ENCODE results near the gene ZNRF2.
A peak's percentile ranks its signal among the peaks of the same experiment; 100 is the strongest.
"Not testable (repeated sequence)": the region's sequence is repeated elsewhere in the genome, so short reads cannot be mapped to it uniquely, and the experiment has no call there.

The ZNRF2 gene

DNA sequence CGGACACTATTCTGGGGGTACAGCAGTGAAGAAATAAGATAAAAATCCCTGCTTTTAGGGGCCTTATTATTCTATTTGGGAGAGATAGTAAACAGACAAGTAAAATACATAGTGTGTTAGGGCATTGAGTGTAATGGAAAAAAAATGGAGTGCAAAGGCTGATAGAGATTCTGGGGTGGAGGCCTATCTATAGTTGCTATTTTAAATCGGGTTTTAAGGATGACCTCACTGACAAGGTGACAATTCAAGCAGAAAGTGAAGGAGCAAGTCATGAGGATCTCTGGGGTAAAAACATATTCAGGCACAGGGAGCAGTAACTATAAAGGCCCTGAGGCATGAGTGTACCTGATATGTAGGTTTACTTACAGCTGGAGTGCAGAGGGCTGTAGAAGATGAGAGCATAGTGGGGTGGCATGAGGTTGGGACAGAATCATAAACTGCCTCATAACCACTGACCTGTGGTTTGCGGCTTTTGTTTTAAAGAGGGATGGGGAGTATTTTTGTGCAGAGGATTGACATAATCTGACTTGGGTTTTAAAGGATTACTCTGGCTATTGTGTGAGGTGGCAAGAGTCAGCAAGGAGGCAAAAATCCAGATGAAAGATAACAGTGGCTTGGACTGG is 8.1 kb downstream of the ZNRF2 start:
- DNase-seq = not testable (repeated sequence)

DNA sequence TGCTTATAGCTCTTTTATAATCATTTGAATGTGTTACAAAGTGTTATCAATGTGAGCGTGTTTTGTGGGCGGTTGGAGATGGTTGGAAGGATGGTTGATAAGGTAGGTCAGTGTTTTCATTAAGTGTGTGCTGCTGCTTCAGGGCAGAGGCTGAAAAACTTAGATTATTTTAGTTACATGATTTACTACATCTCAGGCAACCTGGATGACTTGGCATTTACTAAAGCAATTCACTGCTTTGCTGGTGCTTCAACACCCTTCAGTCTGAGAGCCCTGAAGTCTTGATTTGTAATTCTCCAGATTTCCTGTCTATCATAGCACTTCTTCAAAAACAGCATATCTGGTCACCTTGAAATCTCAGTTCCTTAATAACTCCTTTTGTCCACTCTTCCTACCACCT is 11.9 kb downstream of the ZNRF2 start:
- DNase-seq = not testable (repeated sequence)

DNA sequence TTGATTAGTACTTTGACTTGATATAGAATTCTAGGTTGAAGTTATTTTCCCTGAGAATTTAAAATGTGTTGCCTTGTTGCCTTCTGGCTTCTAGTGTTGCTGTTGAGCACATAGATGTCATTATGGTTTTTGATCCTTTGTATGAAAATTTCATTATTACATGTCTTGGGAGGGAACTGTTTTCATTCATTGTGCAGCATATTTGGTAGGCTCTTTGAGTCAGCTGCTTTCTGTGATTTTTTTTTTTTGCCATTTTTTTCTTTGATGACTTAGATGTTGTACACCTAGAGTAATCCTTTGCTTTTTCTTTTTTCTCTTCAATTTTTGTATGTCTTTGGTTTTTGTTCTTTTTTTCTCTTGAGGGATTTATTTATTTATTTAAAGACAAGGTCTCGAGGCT is 13.1 kb downstream of the ZNRF2 start:
- DNase-seq = not testable (repeated sequence)

DNA sequence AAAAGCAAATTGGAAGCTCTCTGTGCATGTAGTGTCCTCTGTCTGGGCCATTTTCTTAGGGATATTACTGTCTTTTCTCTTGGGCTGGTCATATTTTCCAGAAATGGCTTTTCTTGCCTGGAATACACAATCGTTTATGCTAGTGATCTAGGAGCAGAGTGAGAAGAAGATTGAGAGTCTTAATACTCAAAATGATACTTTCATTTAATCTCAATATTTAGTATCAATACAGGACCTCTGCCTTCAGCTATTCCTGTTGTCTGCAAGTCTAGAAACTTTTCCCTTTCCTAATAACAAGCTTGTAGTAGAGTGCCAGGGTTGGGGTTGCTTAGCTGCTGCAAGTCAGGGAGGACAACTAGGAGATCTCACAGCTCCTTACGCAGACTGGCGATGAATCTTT is 14.0 kb downstream of the ZNRF2 start:
- not testable (repeated sequence) for DNase-seq

DNA sequence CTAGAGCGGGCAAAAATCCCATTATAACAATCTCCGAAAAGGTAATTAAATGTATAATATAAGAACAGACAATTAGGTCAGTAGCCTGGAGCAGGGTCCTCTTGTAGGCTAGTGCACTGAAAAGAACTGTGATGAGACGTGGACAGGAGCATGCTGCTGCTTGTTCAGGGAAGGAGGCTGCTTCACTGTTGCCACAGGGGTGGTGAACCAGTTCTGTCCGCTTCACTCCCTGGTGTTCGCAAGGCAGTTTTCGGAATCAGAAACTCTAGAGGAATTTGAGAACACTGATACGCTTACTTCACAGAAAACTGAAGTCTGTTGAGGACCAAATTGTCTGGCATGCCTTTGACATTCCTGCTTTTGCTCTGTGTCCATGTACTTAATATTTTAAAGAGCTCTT is 17.4 kb downstream of the ZNRF2 start:
- no peak for DNase-seq

DNA sequence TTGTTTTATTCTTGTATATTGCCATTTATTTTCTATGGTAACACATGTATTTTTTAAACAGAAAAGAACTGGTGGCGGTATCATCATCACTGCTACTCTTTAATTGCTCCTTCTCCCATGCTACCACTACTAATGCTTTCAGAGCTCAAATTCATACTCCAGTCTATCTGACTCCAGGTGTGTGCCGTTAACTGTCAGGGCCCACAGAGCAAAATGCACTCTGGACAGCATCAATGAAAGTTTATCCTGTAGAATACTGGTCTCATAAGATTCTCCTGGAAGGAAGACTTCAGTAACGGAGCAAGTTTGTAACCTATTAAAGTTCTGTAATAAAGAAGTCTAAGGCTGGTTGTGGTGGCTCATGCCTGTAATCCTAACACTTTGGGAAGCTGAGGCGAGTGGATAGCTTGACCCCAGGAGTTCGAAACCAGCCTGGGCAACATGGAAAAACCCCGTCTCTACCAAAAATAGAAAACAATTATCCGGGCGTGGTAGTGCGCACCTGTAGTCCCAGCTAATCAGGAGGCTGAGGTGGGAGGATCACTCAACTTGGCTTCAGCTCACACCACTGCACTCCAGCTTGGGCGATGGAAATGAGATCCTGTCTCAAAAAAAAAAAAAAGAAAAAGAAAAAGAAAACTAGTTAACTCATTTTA is 18.4 kb downstream of the ZNRF2 start:
- no peak for DNase-seq

DNA sequence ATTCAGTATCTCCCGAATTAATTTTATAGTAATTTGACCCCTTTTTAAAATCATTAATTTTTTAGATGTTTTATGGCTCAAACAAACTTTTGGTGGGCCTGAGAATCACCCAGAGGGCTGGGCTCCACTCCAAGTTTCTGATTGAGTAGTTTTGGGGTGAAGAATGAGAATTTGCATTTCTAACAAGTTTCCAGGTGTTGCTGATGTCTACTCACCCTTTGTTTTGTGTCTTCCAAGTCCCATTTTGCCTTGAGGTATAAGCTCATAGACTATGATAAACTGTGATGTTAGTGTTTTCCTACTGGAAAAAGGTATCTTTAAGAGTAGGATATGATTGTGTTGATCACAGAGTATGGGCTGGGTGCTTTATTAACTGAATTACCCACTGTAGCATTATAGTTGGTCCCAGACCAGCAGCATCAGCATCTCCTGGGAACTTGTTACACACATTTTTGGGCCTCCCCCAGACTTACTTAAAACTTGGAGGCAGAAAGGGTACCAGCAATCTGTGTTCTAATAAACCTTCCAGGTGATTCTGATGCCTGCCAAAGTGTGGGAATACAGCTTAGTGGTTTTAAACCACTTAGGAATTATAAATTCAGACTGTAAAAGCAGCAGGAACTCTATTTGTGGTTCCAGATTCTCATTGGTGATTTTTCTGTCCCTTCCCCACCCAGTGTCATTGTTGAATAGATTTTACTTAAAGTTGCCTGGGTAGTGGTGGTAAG is 19.1 kb downstream of the ZNRF2 start:
- DNase-seq = no peak

DNA sequence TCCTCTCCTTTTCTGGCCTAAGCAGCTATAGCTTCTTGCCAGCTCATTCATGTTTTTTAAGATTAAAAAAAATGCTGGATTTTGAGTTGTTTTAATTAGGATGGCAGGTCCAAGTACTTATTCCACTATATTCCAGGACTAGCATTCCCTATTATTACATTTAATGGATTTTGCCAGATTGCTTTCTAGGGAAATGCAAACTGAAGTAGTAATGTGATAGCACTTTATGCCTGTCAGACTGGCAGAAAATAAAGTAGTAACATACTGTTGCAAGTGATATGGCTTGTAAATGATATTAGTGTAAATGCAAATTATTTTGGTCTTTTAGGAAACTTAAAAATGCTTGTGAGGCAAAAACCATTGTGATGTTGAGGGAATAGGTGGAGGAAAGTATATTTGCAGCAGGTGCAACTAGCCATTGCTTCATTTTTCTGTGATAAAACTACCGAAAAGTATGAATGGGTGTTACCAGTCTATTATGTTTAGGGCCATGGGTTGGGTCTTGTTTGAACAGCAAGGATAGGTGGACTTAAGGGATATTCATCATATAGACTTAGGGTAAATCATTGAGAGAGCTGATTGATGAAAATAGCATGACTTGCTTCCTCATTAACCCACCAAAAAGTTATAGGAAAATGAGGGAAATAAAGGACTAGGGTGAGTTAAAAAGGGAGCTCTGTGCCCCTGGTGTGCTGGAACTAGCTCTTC is 19.9 kb downstream of the ZNRF2 start:
- DNase-seq = no peak

DNA sequence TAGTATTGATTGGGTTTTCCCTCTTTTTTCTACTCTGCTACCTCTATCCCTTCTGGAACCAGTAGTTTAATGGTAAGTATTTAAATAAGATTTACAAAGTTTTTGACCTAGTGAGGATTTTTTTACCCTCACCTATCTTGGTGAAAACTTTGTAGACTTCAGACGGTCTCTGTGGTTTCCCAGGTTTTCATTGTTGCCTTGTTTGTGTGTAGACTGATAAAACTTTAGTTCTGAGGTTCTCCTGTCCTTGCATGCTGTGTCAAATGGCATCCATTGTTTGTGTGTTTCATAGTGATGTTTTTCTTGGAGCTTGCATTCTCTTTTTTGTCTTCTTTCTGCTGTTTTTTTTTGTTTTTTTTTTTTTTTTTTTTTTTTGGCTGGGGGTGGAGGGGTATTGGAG is 22.6 kb downstream of the ZNRF2 start:
- DNase-seq = no peak

DNA sequence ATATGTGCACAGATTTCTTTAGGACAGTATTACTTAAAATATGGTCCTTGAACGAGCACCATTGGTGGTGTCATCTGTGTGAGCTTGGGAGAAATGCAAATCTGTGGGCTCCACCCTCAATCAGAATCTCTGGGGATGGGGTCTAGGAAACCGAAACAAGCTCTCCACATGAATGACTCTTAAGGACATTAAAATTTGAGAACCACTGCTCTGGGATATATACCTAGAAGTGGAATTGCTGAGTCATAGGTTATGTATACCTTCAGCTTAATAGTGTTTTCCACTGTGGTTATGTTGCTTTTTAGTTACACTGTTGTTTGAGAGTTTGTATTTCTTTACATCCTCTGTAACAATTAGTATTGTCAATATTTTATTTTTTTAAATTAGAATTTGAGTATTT is 24.0 kb downstream of the ZNRF2 start:
- DNase-seq = peak; percentile 18

DNA sequence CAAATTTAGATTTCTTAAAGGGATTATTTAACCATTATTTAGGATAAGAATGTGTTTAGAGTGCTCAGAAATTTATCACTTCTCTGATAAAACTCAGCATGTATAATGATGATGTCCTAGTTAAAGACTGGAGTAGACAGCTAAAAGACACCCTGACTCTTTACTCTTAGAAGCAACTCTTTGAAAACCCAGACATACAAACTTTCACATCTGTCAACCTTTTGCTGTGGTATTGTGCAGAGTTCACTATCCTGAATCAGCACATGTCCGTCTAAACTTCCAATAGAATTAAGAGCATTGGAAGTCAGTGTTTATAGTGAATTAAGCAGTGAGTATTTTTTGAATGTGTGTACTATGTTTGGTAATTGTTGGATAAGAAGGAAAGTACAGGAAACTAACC is 24.9 kb downstream of the ZNRF2 start:
- DNase-seq = no peak

DNA sequence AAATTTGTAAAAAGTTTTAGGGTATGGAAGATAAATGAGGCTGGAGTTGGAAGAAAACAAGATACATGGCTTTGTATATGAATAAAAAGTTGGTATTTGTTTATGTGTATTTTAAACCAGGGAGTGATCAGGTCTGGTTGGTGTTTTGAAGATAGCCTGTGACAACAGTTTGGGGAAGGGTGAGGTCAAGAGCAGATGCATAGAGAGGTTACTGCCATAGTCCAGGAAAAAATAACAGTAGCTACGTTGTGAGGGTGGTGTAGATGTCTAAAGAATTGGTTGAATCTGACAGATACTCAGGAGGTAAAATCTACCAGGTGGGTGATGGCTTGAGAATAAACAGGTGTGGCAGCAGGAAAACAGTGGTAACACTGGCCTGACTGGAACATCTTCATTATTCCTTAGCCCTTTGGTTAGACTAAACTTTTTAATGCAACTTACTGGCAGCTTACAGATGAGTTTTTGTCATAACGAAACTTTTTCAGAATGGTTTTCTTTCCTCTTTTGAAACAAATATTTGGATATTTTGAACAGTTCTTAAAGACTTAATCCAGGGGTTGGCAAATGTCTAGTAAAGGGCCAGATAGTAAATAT is 25.5 kb downstream of the ZNRF2 start:
- DNase-seq = no peak

DNA sequence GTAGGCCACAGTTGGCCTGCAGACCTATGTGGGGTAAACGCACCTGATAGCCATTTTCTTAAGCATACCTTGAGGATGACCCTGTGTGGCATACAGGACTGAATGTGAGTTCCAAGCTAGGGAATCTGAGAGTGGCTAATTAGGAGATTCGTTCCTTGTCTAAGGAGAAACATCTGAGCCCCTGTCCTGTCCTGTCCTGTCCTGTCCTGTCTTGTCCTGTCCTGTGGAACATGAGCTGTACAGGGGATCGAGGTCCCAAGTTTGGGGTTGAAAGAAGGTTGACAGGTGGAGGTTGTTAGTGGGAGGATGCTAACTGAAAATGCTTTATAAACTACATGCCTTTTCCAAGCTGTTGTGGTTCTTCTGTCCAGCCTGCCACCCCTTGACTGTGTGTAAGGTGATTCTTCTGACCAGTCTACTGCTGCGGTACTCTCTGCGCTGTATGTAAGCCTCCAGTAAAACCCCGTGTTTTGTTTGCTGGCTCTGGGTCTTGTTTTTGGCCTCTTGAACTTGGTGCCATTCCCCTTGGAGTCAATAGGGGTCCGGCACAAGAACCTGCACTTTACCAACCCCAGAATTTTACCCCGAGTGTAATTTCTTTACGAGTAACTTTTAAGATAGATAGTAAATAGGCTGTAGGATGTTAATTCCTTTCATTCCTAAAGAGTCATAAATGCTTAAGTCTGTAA is 26.4 kb downstream of the ZNRF2 start:
- DNase-seq = no peak

DNA sequence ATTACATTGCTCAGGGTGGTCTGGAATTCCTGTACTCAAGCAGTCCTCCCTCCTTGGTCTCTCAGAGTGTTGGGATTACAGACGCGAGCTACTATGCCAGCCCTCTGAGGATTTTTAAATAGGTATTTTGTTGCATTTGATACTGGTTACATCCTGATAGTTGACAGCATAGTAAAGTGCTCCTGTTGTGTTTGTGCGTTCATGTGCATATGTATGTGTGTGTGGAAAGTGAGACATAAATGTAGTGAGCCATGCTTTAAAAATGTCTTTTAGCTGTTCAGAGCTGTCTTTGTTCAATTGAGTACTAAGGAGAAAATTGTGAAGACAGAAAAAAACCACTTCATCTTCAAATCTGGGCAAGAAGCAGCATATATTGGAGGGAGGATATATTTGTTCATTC is 27.8 kb downstream of the ZNRF2 start:
- DNase-seq = no peak

DNA sequence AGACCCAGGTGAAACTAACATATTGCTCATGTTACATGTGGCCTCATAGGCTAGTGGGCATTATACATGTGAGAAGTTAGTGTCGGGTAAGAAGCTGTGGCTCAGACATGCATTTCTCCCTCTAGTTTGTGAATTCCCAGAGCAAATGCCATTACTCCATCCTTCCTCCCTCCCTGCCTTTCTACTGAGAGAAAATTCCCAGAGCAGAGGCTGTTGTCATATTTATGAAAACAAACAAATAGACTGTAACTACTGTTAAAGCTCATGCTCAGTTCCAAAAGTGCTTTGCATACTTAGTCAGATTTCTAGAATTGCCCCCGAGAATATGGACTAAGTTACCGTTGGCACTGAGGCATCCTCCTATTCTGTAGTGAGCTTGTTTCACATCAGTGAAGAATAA is 29.0 kb downstream of the ZNRF2 start:
- no peak for DNase-seq

DNA sequence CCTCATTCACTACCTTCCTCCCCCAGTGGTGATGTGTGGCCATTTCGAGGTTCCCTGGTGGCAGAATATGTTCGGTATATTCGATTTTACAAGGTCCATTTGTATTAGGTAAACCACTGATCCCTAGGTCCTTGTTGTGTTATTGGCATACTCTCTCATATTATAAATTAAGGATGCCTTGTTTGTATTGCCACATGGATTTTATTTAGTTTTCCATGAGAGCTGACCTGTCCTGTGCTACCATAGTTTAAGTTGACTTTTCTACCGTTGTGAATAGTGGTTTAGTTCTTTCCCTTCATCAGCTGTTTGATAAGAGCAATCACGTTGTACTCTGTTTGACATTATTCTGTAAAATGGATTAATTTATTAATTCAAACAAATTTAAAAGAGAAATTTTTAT is 29.4 kb downstream of the ZNRF2 start:
- DNase-seq = no peak

DNA sequence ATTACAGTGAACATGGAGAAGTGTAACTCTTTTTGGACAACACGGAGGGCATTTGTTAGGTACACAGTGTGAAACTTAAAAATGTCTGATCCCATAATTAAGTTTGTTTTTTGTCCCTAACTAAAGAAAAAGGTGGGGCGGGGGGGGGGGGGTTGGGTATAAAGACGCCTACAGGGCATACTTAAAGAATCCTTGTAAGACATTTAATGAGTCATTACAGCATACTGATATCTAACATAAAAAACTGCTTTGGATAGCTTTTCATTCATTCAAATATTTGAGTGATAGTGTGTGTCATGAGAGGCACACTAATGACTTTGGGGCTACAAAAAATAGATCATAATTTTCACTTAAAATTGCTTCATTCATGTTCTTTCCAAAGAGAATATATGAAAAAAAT is 31.2 kb downstream of the ZNRF2 start:
- no peak for DNase-seq

DNA sequence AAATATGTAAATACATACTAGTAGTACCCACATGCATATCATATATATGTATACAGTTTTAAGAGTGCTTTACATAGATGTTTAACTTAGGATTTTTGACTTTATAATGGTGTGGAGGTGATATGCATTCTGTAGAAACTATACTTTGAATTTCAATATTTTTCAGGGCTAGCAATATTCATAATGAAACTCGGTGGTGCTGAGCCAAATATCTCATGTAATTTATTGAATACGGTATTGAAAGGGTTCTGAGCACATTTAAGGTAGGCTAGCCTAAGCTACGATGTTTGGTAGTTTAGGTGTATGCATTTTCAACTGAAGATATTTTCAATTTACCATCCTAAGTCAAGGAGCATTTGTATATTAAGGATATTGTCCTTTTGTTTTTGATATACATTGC is 36.0 kb downstream of the ZNRF2 start:
- DNase-seq = no peak

DNA sequence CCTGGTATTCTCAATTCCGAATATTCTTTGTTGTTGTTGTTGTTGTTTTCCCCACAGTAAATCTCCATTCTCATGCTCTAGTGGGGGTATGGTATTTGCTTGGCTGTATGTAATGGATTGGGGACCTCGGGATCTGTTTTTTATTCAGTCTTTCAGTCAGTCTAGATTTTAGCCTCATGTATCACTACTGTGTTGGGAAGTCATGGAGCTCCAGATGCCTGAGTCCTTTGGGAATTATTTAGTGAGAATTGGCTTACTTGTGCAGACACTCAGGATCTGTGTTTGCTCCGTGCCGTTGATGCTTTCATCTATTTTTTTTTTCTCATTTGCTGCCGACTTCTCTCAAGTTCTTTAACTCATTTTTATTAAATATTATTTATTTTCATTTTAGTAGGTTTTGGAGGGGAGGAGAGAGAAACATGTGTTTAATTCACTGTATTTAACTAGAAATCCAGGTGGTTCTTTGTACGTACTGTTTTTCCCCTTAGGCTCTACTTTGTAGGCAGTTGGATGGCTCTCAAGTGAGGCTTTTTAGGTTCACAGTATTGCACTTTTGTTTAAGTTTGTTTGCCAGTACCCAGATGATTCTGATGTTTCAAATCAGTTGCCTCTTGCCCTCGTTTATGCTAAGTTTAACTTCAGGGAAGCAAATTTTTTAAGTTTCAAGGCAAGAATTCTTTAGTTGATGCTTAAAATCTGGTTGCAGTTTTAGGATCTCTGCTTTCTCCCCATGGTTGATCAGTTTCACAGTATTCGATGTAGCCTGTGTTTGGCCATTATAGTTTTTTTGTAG is 36.9 kb downstream of the ZNRF2 start:
- no peak for DNase-seq

DNA sequence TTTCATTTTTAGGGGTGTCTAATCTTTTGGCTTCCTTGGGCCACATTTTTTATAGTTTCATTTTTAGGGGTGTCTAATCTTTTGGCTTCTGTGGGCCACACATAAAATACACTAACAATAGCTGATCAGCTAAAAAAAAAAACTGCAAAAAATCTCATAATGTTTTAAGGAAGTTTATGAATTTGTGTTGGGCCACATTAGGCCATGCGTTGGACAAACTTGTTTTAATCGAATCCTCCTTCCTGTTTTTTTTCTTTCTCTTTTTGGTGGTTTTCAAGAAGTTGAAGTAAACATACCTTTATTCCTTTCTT is 37.4 kb downstream of the ZNRF2 start:
- no peak for DNase-seq

DNA sequence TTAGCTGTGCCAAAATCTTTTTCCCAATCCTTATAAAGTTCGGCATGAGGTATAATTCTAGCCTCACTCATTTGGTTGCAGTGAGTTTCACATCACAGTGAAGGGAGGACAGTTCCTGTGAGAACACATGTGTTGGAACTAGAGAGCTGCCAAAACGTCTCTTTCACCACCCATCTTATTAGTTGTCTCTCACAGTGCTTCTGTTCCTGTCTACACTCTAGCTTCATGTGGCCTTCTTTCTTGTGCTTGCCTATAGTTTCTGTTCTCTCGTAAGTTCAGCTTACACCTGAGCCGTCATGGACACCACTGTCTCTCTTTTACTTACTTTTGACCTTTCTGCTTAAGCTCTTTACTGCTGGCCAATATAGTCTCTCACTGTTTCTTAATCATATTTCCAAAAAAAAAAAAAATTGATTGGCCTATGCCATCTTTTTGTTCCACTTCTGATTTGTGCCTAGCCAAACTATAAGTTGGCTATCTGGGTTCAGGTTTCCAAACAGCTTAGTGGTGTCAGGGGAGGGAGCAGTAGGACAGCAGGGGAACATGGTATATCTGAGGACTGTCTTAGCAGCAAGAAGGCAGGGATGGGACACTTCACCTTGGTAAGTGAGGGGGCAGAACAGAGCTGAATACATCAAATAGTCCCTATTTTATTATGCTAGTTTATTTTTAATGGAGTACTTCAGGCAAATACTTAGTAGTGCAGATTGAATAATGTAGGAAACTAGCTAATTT is 38.0 kb downstream of the ZNRF2 start:
- DNase-seq = peak; percentile 13

Measured in stimulated activated CD4-positive, alpha-beta T cell treated with anti-CD3 and anti-CD28 coated beads, Interleukin-4, amount 100 ng/mL, for 24 hours (primary cell).